MM.1S (cell line): Measurements from ENCODE around the gene RASSF10.

Experiments
- CTCF ChIP-seq: fragments of 300-600 bp; sonication (generic); IDR thresholded peaks from 2 replicates; pipeline ENCODE4 v1.5.1; 2016; ENCODE audit warnings: antibody characterized with exemption, low read length, mixed read lengths
- EZH2phosphoT487 ChIP-seq: fragments of 300-600 bp; sonication (generic); IDR thresholded peaks from 2 replicates; pipeline ENCODE4 v1.6.1; 2018; ENCODE audit warnings: antibody characterized with exemption, low read length

- TF ChIP-seq EZH2phosphoT487, result no peak
- TF ChIP-seq CTCF, result no peak
Measured at GRCh38 chr11:12968101-12968500, 41.0 kb upstream of the RASSF10 start.
